Activated gamma-delta T cell (primary cell): ENCODE measurements around the gene PROSER3.

Source experiments
- DNase-seq: peaks from one replicate; lab custom pipeline; 2025; lab: John Stamatoyannopoulos, UW
- total RNA-seq, 2 donors: gene quantifications; one replicate each; lab custom pipeline; 2026; lab: John Stamatoyannopoulos, UW

PROSER3 gene
- total RNA-seq: 15.9 to 21.3 reads per million in 2 donors

DNA sequence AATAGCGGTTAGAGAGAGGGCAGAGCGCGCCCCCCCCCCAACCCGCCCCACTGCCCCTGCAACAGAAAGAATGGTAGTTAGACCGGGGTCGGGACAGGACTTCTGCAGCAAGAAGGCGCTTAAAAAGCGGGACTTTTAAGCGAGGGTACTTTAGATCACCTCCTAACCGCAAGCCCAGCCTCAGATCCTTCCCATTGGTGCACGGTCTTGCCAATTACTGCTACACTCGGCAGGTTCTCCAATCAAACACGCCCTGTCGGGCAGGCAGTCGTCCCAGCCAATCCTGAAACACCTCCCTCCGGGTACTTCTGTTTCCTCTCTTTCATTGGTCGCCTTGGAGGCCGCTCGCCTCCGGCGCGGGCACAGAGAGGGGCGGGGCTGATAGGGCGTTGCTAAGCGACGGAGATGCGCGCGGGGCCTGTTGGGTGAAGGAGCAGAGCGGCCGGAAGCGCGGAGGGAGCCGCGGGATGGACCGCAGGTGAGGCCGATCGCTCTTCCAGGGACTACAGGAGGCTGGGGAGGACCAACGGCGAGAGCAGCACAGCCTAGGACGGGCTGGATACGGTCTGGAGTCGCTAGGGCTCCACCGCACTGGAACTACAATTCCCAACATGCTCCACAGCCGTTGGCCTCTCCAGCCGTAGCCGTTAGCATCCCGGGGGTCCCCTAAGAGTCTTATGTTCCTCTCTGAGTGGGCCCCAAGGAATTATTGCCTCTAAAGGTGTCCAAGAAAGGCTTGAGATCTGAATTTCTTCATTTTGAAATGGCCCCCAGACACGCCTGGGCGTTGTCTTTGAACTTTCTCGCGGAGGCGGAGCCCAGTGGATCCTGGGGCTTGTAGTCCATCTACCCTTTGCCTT is at the start of gene PROSER3:
Gene PROSER3, plus strand, starts transcription at position 428 of the 860 bp plus-strand sequence. Its CDS starts 40 bp downstream, at position 468.
- peak; percentile 94 for DNase-seq

DNA sequence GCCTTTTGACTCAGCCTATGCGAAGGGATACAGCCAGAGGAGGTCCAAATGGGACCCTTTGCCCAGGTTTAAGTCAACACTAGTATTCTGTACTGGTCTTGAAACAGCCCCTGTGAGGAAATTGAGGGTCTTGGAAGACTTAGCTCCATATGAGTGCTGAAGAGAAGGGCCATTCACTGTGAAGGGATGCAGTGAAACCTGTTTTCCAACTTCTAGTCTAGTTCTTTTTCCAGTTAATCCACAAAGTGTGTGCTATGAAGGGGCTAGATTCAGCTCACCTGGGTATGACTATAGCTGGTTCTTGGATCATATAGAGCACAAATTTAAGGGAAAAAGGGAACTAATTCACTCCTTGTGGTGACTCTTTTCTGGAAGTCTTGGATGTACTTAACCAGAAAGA is 49.6 kb upstream of the PROSER3 start:
- no peak for DNase-seq

DNA sequence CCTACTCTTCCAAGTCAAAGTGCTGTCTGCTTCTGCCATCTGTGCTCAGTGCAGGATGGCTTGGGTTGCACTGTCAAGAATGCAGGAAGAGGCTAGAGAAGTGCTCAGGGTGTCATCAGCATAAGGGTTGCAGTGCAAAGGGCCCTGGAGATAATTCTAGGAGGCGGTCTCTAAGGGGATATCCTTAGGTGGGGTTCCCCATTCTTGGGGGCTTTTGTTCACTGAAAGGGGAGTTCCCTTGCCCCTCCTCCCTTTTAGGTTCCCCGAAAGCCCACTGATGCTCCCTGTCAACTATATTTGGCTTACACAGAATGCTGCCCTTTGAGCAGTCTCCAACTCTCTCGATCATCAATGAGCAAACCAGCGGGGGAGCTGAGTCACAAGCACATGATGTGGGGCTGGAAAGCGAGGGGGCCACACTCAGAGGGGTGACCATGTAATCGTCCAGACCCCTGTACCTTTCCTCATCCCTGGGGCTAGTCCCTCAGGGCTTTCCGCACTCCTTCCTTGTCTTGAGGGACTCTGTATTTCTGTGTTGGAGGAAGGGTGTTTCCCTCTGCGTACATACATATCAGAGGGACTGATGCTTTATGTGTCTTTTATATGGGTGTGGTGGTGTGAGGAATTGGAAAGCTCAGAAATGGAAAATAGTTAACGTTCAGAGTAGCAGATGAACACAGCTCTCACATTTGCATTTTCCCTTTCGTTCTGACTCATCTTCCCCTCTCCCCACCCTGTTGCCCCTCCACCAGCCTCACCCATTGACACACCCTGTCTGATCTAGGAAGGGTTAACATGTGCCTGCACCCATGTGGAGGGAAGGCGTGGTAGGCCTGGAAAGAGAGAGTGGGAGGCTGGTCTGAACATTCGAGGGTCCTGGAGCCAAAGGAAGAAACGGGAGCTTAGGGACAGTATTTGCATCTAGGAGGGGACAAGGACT is 46.9 kb upstream of the PROSER3 start:
- no peak for DNase-seq

DNA sequence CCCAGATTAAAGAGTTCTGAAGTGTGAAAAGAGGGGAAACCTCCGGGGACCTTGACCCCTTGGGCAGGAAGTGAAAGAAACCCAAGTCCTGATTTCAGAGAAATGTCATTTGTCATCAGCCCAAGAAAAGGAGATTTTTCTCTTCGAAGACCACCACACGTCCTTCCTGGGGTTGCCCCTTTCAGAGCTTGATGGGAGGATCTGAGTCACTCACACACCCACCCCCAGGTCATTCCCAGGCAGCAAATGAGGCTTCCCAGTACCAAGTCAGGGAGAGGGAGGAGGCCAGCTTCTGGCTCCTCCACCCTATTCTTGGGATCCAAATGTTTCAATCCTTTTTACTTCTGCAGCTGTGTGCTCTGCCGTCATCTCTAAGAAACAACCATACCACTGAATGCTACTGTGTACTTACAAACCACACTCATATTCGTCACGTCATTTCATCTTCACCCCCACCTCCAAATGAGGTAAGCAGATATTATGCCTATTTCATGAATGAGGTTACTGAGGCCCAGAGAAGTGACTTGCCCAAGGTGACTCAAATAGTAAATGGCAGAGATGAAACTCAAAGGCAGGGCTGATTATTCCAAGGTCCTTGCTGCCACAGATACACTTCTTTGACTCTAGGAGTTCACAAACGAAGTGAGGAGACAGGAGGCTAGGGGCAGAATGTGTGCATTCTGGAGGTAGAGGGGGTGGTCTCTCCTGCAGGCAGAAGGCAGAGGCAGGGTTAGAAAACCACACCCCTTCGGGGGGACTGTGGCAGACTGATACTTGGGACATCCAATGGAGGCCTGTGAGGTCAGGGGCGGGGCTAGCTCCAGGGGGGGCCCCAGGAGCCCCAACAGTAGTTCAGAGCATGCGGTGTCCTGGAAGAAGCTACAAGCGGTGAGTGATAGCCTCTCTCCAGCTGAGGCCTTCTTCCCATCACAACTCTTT is 45.1 kb upstream of the PROSER3 start:
- DNase-seq: no peak

DNA sequence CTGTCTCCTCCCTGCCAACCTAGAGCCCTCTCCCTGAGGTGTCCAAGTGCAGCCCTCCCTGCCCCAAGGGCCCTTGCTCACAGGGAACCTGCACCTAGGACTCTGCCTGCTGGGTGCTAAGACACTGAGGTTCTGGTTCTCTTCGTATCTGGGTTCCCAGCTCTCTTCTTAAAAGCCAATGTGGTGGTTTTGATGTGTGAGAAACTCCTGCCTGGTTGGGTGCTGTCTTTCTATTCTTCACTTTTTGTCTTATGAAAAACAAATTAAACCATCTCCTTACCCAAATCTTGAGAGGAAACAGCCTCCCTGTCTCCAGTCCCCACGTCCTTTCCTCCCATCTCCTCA is 44.5 kb upstream of the PROSER3 start:
- DNase-seq: no peak

DNA sequence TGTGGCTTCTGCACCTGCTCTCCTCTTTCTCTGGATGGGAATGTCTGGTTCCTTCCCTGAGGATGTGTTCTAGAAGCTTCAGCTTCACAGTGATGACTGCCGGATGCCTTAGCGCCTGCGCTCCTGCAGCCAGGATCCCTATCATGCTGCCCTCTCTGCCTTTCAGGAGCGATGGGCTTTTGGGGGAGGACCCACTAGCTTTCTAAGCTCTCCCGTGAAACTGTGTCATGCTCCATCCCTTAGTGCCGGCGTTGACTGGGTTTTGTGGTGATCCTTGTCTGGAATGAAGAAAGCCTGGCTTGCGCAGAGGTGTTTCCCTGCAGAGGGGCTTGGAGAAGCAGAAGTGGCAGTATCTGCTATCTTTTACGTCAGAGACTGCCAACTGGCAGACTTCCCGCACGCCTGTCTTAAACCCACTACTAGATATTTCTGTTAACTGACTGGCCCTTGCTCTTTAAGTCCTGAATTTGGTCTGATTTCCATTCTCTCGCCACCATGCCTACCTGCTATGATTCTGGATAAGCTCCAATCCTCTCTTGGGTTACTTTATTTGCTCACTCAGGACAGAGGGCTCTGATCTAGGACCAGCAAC is 44.0 kb upstream of the PROSER3 start:
- no peak for DNase-seq

DNA sequence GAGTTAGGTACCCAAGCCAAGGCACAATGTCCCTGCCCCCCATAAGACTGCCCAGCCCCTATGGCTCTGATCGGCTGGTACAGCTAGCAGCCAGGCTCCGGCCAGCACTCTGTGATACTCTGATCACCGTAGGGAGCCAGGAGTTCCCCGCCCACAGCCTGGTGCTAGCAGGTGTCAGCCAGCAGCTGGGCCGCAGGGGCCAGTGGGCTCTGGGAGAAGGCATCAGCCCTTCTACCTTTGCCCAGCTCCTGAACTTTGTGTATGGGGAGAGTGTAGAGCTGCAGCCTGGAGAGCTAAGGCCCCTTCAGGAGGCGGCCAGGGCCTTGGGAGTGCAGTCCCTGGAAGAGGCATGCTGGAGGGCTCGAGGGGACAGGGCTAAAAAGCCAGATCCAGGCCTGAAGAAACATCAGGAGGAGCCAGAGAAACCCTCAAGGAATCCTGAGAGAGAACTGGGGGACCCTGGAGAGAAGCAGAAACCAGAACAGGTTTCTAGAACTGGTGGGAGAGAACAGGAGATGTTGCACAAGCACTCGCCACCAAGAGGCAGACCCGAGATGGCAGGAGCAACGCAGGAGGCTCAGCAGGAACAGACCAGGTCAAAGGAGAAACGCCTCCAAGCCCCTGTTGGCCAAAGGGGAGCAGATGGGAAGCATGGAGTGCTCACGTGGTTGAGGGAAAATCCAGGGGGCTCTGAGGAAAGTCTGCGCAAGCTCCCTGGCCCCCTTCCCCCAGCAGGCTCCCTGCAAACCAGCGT is 43.2 kb upstream of the PROSER3 start:
- DNase-seq: no peak

DNA sequence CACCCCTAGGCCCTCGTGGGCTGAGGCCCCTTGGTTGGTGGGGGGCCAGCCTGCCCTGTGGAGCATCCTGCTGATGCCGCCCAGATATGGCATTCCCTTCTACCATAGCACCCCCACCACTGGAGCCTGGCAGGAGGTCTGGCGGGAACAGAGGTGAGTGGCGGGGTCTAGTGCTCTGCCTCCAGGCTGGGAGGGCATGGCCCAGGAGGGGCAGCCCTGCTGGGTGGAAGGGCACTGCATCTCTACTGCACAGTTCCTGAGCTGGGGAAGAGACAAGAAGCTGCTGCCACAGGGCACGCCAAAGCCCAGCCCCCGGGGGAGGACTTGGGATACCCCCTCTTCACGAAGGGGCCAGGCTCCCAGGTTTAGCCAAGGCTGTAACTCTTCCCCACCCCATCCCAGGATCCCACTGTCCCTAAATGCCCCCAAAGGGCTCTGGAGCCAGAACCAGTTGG is 42.6 kb upstream of the PROSER3 start:
- no peak for DNase-seq

DNA sequence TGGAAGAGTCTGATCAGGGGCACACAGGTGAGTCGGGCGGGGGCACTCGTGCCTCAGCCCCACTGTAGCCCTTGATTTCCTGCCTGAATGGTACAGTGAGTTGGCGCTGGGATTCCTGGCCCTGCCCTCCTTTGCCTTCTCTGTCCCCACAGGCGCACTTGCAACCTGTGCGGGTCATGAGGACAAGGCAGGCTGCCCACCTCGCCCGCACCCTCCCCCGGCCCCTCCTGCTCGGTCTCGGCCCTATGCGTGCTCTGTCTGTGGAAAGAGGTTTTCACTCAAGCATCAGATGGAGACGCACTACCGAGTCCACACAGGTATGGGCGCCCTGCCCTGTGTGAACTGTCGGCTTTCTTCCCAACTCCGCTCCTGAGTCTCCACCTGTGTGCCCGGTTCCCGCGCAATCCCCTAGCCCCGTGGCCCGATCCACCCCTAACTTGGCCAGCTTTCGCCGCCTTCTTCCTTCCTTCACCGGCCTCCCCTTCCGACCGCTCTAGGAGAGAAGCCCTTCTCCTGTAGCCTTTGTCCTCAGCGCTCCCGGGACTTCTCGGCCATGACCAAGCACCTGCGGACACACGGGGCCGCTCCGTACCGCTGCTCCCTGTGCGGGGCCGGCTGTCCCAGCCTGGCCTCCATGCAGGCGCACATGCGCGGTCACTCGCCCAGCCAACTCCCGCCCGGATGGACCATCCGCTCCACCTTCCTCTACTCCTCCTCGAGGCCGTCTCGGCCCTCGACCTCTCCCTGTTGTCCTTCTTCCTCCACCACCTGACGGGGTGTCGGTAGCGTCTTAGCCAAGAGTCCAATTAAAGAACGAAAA is 41.8 kb upstream of the PROSER3 start:
- no peak for DNase-seq

DNA sequence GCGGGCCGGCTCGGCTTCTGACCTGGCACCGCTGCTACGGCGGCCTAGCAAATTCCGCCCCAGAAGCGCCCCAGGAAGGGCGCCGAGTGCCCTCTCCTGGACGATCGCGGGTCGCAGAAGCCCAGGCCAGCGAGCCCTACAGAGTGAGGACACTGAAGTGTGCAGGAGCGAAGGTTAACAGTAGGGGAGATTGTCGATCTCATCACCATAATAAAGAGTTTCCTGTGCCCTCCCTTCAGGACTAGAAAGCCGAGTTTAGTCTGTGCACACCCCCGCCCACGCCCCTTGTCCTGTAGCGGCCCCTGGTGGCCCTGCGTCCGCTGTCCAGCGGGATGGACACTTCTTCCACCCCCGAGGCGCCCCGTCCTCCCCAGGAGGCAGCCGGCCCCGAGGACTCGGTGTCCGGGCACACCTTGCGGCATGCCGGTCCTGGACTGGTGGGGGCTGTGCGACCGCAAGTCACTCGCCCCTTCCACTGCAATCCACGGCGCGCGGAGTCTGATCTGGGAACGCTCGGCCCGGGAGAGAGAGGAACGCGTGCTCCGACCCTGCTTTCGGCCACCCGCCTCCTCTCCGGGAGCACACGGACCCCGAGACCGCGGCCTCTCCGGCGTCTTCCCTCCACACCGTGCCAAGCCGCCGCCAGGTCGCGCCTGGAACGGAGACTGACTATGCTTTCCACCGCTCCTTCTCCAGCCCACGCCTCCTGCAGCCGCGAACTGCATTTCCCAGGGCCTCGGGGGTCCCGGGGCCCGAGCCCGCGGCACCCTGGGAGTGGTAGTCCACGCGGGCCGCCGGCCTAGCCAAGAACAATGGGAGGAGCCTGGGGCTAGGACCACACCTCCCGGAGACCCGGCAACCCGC is 40.9 kb upstream of the PROSER3 start:
- peak; percentile 93 for DNase-seq

DNA sequence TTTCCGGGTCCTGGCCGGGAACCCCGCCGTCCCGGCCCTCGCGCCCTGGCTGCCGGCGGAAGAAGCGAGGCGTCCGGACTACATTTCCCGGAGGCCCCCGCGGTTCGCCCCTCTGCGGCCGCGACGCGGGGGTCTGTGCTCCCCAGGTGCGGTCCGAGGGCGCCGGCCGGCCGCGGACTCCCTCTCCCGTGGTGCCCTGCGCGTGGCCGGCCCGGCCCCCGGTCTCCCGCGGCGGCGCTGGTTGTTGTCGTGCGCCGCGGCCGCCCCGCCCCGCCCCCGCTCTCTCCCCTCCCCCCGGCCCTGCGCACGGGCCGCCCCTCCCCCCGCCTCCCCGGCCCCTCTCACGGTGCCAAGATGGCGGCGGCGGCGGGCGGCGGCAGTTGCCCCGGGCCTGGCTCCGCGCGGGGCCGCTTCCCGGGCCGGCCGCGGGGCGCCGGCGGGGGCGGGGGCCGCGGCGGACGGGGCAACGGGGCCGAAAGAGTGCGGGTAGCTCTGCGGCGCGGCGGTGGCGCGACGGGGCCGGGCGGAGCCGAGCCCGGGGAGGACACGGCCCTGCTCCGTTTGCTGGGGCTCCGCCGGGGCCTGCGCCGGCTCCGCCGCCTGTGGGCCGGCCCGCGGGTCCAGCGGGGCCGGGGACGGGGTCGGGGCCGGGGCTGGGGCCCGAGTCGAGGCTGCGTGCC is 40.2 kb upstream of the PROSER3 start, which contains the start of gene KMT2B:
Gene KMT2B, plus strand, starts transcription at position 339 of the 680 bp plus-strand sequence. Its CDS starts 16 bp downstream, at position 355.
- DNase-seq: no peak

DNA sequence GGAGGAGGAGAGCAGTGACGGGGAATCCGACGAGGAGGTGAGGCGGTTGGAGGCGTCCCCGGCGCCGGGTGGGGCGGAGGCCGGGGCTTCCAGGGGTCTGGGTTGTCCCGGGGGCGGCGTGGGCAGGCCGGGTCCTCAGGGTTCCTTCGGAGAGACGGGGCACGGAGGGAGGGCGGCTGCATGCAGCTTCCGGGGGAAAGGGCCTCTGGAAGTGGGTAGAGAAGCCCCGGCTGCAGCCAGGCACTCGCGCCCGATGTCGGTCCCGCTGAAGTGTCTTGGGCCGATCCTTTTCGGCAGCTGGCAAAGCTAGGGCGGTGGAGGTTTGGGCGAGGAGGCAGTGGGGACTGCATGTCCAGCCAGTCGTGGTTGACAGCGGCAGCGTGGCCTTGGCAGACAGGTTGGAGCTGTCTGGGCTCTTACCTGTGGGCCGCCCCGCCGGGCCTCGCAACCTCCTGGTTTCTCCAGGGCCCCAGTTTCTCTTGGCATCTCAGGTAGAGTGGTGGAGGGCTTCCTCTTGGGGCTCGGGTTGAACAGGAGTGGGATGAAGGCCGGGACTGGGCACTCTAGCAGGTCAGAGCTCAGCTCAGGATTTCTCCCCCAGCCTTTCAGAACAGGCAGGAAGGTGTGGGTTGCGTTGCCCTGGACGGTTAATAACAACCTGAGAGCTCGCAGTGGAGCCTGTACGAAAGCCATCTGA is 39.5 kb upstream of the PROSER3 start:
- DNase-seq: peak; percentile 39

DNA sequence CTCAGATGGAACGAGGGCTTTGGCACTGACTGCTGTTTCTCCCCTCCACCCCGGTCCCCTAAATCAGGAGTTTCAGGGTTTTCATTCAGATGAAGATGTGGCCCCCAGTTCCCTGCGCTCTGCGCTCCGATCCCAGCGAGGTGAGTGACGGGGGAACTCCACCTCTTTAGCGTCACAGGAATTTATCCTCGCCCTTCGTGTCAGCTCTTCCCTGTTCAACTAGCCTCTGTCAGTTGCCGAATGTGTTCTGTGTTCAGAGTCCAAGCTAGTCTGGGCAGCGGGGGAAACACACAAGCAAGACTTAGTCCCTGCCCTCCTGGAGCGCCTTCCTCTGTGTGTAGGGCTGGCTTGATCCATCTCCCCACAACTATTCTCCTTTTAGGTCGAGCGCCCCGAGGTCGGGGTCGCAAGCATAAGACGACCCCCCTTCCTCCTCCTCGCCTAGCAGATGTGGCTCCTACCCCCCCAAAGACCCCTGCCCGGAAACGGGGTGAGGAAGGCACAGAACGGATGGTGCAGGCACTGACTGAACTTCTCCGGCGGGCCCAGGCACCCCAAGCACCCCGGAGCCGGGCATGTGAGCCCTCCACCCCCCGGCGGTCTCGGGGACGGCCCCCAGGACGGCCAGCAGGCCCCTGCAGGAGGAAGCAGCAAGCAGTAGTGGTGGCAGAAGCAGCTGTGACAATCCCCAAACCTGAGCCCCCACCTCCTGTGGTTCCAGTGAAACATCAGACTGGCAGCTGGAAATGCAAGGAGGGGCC is 38.4 kb upstream of the PROSER3 start:
- no peak for DNase-seq

DNA sequence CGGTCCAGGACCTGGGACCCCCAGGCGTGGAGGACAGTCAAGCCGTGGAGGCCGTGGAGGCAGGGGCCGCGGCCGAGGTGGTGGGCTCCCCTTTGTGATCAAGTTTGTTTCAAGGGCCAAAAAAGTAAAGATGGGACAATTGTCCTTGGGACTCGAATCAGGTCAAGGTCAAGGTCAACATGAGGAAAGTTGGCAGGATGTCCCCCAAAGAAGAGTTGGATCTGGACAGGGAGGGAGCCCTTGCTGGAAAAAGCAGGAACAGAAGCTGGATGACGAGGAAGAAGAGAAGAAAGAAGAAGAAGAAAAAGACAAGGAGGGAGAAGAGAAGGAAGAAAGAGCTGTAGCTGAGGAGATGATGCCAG is 37.8 kb upstream of the PROSER3 start:
- DNase-seq: no peak

DNA sequence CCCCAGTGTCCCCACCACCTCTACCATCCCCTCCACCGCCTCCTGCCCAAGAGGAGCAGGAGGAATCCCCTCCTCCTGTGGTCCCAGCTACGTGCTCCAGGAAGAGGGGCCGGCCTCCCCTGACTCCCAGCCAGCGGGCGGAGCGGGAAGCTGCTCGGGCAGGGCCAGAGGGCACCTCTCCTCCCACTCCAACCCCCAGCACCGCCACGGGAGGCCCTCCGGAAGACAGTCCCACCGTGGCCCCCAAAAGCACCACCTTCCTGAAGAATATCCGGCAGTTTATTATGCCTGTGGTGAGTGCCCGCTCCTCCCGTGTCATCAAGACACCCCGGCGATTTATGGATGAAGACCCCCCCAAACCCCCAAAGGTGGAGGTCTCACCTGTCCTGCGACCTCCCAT is 37.3 kb upstream of the PROSER3 start:
- DNase-seq: no peak

DNA sequence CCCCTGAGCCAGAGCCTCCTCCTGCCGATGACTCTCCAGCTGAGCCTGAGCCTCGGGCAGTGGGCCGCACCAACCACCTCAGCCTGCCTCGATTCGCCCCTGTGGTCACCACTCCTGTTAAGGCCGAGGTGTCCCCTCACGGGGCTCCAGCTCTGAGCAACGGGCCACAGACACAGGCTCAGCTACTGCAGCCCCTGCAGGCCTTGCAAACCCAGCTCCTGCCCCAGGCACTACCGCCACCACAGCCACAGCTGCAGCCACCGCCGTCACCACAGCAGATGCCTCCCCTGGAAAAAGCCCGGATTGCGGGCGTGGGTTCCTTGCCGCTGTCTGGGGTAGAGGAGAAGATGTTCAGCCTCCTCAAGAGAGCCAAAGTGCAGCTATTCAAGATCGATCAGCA is 36.6 kb upstream of the PROSER3 start:
- DNase-seq: no peak

DNA sequence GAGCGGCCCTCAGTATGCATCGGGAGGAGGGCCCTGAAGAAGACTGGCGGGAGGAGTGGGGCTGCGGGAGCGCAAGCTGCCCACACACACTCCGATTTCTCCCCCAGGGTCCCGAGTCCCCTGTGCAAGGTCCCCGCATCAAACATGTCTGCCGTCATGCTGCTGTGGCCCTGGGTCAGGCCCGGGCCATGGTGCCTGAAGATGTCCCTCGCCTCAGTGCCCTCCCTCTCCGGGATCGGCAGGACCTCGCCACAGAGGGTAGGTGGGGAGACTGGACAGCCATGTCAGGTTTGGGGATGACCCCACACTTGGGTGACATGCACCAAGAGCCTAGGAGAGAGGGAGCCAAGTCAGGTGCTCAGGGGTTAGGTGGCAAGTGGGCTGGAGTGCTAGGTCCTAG is 35.5 kb upstream of the PROSER3 start:
- DNase-seq: no peak
